ENCODE results near the gene COQ8B. TPM values are rescaled to one million over a fixed set of nuclear protein-coding genes. Genes with fewer than 3 reads are reported as not detected.

COQ8B gene
- total RNA-seq, 4 donors from 2014 or later = 32.4 to 92.8 (median 41.9) TPM

DNA sequence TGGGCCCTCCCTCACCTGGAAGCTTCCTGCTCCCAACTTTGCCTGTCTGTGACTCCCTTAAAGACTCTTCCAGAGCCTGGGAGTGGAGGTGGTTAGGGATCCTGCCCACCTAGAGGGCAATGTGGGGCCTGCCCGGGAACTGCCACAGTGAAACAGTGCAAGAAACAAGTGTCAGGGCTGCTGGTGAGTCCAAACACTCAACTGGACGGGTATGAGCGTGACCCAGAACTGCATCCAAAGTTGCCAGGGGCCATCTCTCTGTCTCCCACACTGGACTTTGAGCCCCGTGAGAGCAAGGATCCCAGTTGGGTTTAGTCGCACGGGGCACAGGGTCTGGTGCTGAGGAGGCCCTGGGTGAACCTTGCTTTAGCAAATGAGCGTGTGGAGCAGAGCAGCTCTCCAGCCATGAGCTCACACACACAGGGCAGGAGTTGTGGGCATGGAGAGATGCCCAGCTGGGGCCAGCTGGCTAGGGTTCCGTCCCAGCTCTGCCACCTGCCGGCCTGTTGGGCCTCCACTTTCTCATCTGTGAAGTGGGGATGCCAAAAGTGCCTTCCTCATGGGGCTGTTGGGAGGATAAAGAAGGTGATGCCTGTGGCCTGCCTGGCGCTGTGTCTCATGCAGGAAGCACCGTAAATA, 23.4 kb downstream of the COQ8B start:
- Histone ChIP-seq H3K4me1 (peaks cover 0 to 19% (median 9%) of the 10 kb centered on the region in 4 donors), H3K36me3 (peaks cover 0 to 22% (median 0%) of the 10 kb centered on the region in 3 donors), H3K27ac (no peak overlapping the region), H3K9me3 (no peaks in the 10 kb centered on the region), H3K27me3 (no peaks in the 10 kb centered on the region), H3K4me3 (no peak overlapping the region)
- DNase-seq = no peak
- TF ChIP-seq, protein P1, sequence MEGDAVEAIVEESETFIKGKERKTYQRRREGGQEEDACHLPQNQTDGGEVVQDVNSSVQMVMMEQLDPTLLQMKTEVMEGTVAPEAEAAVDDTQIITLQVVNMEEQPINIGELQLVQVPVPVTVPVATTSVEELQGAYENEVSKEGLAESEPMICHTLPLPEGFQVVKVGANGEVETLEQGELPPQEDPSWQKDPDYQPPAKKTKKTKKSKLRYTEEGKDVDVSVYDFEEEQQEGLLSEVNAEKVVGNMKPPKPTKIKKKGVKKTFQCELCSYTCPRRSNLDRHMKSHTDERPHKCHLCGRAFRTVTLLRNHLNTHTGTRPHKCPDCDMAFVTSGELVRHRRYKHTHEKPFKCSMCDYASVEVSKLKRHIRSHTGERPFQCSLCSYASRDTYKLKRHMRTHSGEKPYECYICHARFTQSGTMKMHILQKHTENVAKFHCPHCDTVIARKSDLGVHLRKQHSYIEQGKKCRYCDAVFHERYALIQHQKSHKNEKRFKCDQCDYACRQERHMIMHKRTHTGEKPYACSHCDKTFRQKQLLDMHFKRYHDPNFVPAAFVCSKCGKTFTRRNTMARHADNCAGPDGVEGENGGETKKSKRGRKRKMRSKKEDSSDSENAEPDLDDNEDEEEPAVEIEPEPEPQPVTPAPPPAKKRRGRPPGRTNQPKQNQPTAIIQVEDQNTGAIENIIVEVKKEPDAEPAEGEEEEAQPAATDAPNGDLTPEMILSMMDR (IDR thresholded peaks at IDR 0.05) = no peak
- no peak for TF ChIP-seq POLR2A (IDR thresholded peaks at IDR 0.05)

DNA sequence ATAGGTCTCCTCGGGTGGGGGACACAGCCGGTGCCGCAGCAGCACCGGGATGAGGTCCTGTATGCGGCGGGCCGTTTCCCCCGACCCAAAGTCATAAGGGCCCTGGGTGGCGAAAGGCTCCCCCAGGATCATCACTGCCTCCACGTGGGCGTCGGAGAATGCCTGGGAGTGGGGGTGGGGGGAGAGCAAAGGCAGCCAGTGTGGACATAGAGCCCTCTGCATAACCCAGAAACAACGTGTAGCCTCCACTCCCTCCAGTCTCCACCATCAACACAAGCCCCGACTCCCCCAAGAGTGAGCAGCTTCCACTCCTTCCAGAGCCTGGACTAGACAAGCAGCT, 24.5 kb downstream of the COQ8B start:
- Histone ChIP-seq H3K27ac (peak overlapping the region in 2 of 4 donors; percentile 79 to 82), H3K9me3 (no peaks in the 10 kb centered on the region), H3K4me1 (peaks cover 0 to 19% (median 11%) of the 10 kb centered on the region in 4 donors), H3K4me3 (no peak overlapping the region), H3K27me3 (no peaks in the 10 kb centered on the region), H3K36me3 (peaks cover 0 to 22% (median 0%) of the 10 kb centered on the region in 3 donors)
- no peak for DNase-seq
- TF ChIP-seq, protein P1 (IDR thresholded peaks at IDR 0.05) = no peak
- no peak for TF ChIP-seq POLR2A (IDR thresholded peaks at IDR 0.05)

DNA sequence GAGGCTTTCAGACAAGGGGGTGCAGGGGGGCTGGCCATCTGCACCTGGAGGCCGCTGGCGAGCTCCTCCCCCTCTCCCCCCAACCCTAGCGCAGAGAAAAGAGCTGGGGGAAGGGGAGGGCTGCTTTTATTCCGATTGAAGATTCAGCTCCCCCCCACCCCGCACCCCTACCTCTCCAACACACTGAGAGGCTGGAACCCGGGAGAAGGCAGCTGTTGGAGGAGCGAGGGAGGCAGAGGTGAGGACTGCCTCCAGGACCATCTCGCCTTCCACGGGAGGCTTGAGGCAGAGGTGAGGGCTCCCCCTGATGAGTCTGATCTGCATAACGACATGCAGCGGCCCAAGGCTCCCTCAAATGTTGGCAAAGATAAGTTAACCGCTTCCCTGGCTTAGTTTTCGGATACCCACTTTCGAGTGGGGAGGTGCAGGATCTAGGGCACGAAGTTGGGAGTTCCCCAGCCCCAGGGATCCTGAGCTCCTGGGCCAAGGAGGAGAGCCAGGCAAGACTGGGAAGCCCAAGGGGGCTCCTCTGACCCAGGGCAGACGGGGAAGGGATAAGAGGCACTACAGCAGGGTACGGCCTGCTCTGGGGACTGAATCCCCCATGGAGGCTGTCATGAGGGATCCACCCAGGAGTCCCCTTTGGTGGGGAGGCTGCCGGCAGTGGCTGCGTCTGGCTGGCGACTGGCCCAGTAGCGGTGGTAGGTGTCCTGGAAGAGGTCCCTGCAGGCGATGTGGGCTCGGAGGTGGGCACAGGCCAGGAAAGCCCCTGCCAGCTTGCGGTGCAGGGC, 25.1 kb downstream of the COQ8B start:
- peak overlapping the region; percentile 76 to 85 (median 80) for H3K27ac ChIP-seq
- peaks cover 0 to 19% (median 11%) of the 10 kb centered on the region in 4 donors for H3K4me1 ChIP-seq
- no peaks in the 10 kb centered on the region for H3K9me3 ChIP-seq
- TF ChIP-seq, protein P1 (IDR thresholded peaks at IDR 0.05) = no peak
- no peak for TF ChIP-seq POLR2A (IDR thresholded peaks at IDR 0.05)
- peak in 1 of 3 donors; percentile 25 for DNase-seq
- no peaks in the 10 kb centered on the region for H3K27me3 ChIP-seq
- peaks cover 0 to 22% (median 0%) of the 10 kb centered on the region in 3 donors for H3K36me3 ChIP-seq
- peak overlapping the region in 3 of 4 donors; percentile 60 to 71 (median 60) for H3K4me3 ChIP-seq

DNA sequence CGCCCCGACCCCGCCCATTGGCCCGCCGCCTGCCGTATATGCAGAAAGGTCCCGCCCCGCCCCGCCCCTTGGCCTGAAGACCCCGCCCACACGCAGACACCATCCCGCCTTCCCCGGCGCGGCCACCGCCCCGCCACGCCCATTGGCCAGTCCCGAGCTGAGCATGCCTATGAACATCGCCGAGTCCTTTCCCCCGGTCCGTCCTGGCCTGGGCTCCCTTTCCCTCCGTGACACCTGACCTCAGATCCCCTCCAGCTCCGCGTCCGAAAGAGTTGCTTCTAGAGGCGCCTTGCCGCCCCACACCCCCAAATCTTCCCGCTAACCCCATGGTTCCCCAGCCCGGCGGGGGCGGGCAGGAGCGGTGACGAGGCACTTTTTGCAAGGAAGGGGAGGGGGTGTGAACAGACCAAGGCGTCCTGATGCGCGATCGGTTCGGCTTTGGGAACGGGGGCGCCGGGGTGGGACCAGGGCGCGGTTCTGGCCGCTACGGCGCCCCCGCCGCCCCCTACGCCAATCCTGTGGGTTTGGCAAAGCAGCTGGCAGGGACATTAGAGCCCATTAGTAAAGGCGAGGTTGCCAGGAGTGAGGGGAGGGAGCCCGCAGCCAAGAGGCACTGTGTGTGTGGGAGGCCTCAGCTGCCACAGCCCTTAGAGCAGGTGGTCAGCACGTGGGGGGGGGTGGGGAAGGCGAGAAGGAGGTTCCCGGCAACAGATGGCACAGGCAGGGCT, 25.8 kb downstream of the COQ8B start:
- Histone ChIP-seq H3K27ac (peak overlapping the region; percentile 76 to 85 (median 80)), H3K9me3 (no peaks in the 10 kb centered on the region), H3K36me3 (peaks cover 0 to 16% (median 0%) of the 10 kb centered on the region in 3 donors), H3K27me3 (no peaks in the 10 kb centered on the region), H3K4me1 (peaks cover 0 to 19% (median 11%) of the 10 kb centered on the region in 4 donors), H3K4me3 (peak overlapping the region; percentile 58 to 71 (median 60))
- peak; percentile 97 for DNase-seq
- TF ChIP-seq, protein P1 (IDR thresholded peaks at IDR 0.05) = no peak
- no peak for TF ChIP-seq POLR2A (IDR thresholded peaks at IDR 0.05)

DNA sequence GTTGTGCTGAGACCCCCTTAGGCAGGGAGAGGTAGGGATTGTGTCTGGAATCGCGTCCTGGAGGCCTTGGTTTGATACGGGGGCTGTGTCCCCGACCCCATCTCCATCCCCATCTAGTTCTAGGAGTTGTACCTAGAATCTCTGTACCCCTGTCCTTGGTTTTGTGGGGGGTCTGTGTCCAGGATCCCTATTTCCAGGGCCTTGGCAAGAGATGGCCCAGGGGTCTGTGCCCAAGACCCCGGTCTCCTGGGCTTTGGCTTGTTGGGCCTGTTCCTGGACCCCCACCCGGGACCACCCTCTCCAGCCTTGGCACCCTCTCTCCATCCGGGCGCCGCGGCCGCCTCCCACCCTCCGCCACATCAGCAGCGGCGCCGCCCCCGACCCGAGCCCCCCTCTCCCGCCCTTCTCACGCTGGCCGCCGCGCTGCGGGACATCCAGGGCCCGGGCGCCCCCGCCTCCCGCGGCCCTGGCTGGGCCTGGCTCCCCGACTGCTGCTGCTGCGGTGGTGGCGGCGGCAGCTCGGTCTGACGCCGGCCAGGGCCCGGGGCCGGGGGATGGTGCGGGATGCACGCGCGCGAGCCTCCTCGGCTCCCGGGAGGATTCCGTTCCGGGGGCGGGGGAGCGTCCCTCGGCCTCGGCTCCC, 26.5 kb downstream of the COQ8B start, which contains the start of gene NUMBL:
Gene NUMBL (minus strand): TSS at position 602 of the 643 bp plus-strand sequence. CDS start 168 bp downstream, at position 434.
- peaks cover 0 to 17% (median 0%) of the 10 kb centered on the region in 3 donors for H3K36me3 ChIP-seq
- no peaks in the 10 kb centered on the region for H3K9me3 ChIP-seq
- H3K27me3 ChIP-seq = no peaks in the 10 kb centered on the region
- no peak for DNase-seq
- peak within 1 kb of the TSS; percentile 76 to 85 (median 80) for H3K27ac ChIP-seq
- no peak for TF ChIP-seq POLR2A (IDR thresholded peaks at IDR 0.05)
- TF ChIP-seq, protein P1 (IDR thresholded peaks at IDR 0.05) = no peak
- H3K4me1 ChIP-seq = peaks cover 0 to 19% (median 11%) of the 10 kb centered on the region in 4 donors
- H3K4me3 ChIP-seq = peak within 1 kb of the TSS; percentile 58 to 71 (median 60)
